Subcutaneous abdominal adipose tissue (tissue), 5 donors: Measurements from ENCODE around the gene CTXND1.

Experiments
- H3K27ac ChIP-seq: one replicate; pipeline ENCODE4 v1.7.0; 2013; ENCODE audit warnings: low read depth, mild to moderate bottlenecking, inconsistent platforms, low read length, moderate library complexity
- H3K27me3 ChIP-seq, 5 donors: one replicate each; pipeline ENCODE4 v1.7.0; 2013; ENCODE audit warnings: low read length in 5 of 5, inconsistent platforms in 1 of 5; ENCODE audit not compliant: control insufficient read depth in 5 of 5, insufficient read depth in 4 of 5
- H3K36me3 ChIP-seq, 5 donors: one replicate each; pipeline ENCODE4 v1.7.0; 2013; ENCODE audit warnings: low read length in 5 of 5; ENCODE audit not compliant: control insufficient read depth in 5 of 5, insufficient read depth in 5 of 5
- H3K4me1 ChIP-seq, 5 donors: one replicate each; pipeline ENCODE4 v1.7.0; 2013; ENCODE audit warnings: low read length in 5 of 5, mild to moderate bottlenecking in 3 of 5, moderate library complexity in 1 of 5; ENCODE audit not compliant: control insufficient read depth in 5 of 5, insufficient read depth in 5 of 5
- H3K4me3 ChIP-seq, 5 donors: one replicate each; pipeline ENCODE4 v1.7.0; 2013; ENCODE audit warnings: low read length in 5 of 5, low read depth in 1 of 5
- H3K9ac ChIP-seq, 5 donors: one replicate each; pipeline ENCODE4 v1.7.0; 2013; ENCODE audit warnings: low read length in 5 of 5, mild to moderate bottlenecking in 4 of 5, moderate library complexity in 3 of 5
- H3K9me3 ChIP-seq, 5 donors: one replicate each; pipeline ENCODE4 v1.7.0; 2013; ENCODE audit warnings: low read length in 5 of 5; ENCODE audit not compliant: control insufficient read depth in 5 of 5
- donor health status: healthy.
- donor health status: healthy.
- donor health status: healthy.
- donor health status: healthy.
- donor health status: healthy.

CTXND1 gene

DNA sequence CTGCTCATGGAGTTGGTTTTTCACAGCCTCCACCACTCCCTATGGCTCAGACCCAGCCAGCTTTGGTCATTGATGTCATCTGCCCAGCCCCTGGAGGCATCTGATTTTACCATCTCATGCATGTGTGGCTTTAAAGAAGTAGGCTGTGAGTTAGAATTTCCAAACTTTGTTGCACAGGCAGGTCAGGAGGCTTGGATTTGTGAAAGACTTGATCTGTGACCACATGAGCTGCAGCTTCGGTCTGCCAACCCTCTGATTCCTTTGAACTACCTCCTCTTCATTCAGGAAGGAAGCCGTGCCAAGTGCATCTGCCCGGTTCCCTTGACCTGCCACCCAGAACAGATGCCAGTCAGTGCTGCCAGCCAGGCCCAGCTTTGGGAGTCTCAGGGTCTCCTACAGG, 9.2 kb downstream of the CTXND1 start:
- Histone ChIP-seq H3K4me3 (no peak overlapping the region), H3K27me3 (peaks cover 0 to 19% (median 6%) of the 10 kb centered on the region in 5 donors), H3K4me1 (peaks cover 0 to 11% (median 0%) of the 10 kb centered on the region in 5 donors), H3K9ac (no peak overlapping the region), H3K36me3 (no peaks in the 10 kb centered on the region), H3K27ac (no peak overlapping the region), H3K9me3 (no peaks in the 10 kb centered on the region)

DNA sequence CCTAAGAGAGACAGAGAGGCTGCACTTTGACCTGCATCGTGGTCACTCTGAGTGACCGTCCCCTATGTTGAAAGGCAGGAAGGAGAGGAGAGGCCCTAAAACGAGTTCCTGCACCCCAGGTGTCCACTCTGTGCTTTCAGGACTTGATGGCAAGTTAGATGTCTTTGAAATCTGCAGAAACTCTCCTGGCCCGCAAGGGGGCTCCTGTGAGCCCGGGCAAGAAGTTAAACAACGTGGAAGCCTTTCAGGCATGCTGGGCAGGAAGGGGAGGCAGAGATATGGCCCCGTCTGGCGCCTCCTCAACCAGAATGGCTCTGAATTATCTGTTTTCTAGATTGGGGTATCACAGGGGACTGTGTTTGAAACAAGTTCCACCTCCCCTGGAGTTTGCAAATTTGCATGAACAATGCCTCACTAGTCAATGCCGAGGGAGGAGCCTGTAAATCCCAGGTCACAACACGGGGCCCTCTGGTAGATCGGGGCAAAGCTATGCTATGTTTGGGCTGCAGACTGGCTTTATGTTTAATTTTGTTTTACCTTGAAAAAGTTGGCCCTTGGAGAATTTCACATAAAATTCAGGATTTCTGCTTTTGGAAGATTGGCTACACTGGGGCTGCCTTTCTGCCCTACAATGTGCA, 9.8 kb downstream of the CTXND1 start:
- Histone ChIP-seq H3K27ac (no peak overlapping the region), H3K9me3 (no peaks in the 10 kb centered on the region), H3K27me3 (peaks cover 0 to 16% (median 4%) of the 10 kb centered on the region in 5 donors), H3K9ac (no peak overlapping the region), H3K36me3 (no peaks in the 10 kb centered on the region), H3K4me1 (peaks cover 0 to 11% (median 0%) of the 10 kb centered on the region in 5 donors), H3K4me3 (no peak overlapping the region)

- Histone ChIP-seq H3K36me3 (no peaks in the 10 kb centered on the region), H3K4me1 (peaks cover 0 to 11% (median 0%) of the 10 kb centered on the region in 5 donors), H3K9ac (no peak overlapping the region), H3K9me3 (no peaks in the 10 kb centered on the region), H3K4me3 (no peak overlapping the region), H3K27me3 (peaks cover 0 to 10% (median 2%) of the 10 kb centered on the region in 5 donors), H3K27ac (no peak overlapping the region)
These were observed 10.5 kb downstream of the CTXND1 start for GRCh38 chr15:80241508-80241907.

- Histone ChIP-seq H3K4me3 (no peak overlapping the region), H3K9me3 (no peaks in the 10 kb centered on the region), H3K4me1 (peaks cover 0 to 11% (median 0%) of the 10 kb centered on the region in 5 donors), H3K36me3 (no peaks in the 10 kb centered on the region), H3K27me3 (peaks cover 0 to 6% (median 4%) of the 10 kb centered on the region in 5 donors), H3K9ac (no peak overlapping the region), H3K27ac (no peak overlapping the region)
These were observed 11.7 kb downstream of the CTXND1 start for GRCh38 chr15:80240276-80240675.

DNA sequence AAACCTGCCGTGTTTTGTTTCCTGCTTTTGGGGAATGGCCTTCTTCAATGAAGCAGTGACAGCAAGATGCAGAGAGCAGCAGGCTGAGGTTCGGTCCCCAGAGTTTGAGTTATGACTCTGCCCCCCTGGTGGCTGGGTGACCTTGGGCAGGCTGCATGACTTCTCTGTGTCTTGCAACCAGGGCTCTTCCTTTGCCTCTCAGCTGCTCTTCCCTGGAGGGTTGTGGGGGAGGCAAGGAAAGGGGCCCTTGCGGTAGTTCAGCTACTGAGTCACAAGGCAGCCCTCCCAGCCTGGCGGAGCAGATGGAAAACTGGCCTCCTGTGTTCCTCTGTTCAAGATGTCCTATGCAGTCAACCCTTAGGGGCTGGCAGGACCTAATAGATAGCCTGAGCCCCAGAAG, 17.1 kb downstream of the CTXND1 start:
- Histone ChIP-seq H3K36me3 (no peaks in the 10 kb centered on the region), H3K4me1 (no peaks in the 10 kb centered on the region), H3K9ac (no peak overlapping the region), H3K9me3 (no peaks in the 10 kb centered on the region), H3K27ac (no peak overlapping the region), H3K27me3 (peaks cover 0 to 4% (median 0%) of the 10 kb centered on the region in 5 donors), H3K4me3 (no peak overlapping the region)

DNA sequence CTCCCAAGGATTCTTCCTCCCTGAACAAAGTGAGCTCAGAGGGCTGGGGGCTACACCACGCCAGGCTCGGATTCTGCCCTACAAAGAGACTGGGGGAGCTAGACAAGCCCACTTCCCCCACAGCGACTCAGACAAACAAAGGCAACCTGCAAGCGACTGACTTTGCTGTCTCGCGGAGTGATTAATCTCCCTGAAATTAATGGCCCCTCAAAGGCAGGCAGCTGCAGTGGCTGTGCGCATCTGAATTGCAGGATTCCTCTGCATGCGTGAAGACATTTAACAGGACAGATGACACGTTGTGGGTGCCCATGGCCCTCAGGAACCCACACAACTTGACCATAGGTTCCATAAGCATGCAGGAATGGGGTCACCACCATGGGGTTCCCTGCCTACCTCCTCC, 18.4 kb downstream of the CTXND1 start:
- Histone ChIP-seq H3K27me3 (peaks cover 0 to 4% (median 0%) of the 10 kb centered on the region in 5 donors), H3K36me3 (no peaks in the 10 kb centered on the region), H3K4me1 (no peaks in the 10 kb centered on the region), H3K4me3 (no peak overlapping the region), H3K9me3 (no peaks in the 10 kb centered on the region), H3K27ac (no peak overlapping the region), H3K9ac (no peak overlapping the region)

- Histone ChIP-seq H3K4me1 (no peaks in the 10 kb centered on the region), H3K36me3 (no peaks in the 10 kb centered on the region), H3K9me3 (no peaks in the 10 kb centered on the region), H3K9ac (no peak overlapping the region), H3K4me3 (no peak overlapping the region), H3K27me3 (peaks cover 0 to 6% (median 0%) of the 10 kb centered on the region in 5 donors), H3K27ac (no peak overlapping the region)
These were observed 20.6 kb downstream of the CTXND1 start for GRCh38 chr15:80231371-80231770.

DNA sequence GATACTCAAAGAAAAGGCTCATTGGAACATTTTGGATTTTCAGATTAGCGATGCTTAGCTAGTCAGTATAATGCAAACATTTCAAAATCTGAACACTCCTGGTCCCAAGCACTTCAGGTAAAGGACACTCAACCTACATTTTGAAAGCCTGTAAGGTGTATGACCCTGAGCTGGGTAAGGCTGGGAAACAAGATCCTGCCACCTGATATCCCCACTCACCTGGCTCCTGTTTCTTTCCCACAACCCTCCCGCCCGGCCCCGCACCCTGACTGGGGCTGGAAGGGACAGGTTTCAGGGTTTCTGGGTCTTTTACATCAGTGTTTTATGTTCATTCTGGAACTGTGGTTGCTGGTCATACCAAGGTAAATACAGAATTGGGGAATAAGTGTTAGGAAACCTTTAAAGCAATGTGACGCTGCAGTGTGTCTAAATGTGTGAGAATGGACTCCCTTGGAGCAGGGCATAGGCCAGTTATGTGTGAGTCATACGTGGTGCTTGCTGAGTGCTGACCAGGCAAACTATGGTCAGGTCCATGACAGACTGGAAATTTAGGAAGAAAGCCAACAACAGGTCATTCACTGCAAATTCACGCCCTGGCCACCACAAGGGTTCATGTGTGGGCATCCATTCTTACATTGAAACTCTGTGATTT, 22.9 kb downstream of the CTXND1 start:
- Histone ChIP-seq H3K9me3 (no peaks in the 10 kb centered on the region), H3K9ac (no peak overlapping the region), H3K27ac (no peak overlapping the region), H3K27me3 (peaks cover 0 to 7% (median 0%) of the 10 kb centered on the region in 5 donors), H3K36me3 (no peaks in the 10 kb centered on the region), H3K4me1 (no peaks in the 10 kb centered on the region), H3K4me3 (no peak overlapping the region)

DNA sequence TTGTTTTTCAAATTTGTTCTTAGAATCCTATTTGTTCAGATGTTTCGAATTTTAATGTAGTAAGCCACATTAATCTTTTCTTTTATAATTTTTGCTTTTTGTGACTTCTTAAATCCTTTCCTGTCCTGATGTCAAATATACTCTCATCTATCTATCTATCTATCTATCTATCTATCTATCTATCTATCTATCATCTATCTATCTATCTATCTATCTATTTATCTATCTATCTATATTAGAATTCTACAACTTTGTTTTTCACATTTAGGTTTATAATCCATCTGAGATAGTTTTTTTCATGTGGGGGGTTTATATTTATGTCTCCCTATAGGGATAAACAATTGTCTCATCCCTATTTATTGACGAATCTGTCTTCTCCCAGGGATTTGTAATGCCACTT, 32.1 kb downstream of the CTXND1 start:
- Histone ChIP-seq H3K36me3 (no peaks in the 10 kb centered on the region), H3K9me3 (no peaks in the 10 kb centered on the region), H3K27ac (no peak overlapping the region), H3K4me3 (no peak overlapping the region), H3K9ac (no peak overlapping the region), H3K4me1 (no peaks in the 10 kb centered on the region), H3K27me3 (no peaks in the 10 kb centered on the region)

GRCh38 chr15:80217327-80217900, 34.6 kb downstream of the CTXND1 start:
- Histone ChIP-seq H3K4me1 (no peaks in the 10 kb centered on the region), H3K4me3 (no peak overlapping the region), H3K27ac (no peak overlapping the region), H3K9ac (no peak overlapping the region), H3K36me3 (no peaks in the 10 kb centered on the region), H3K9me3 (peaks cover 0 to 6% (median 4%) of the 10 kb centered on the region in 5 donors), H3K27me3 (no peaks in the 10 kb centered on the region)
